ENCODE results near the gene PGS1. TPM values are rescaled to one million over a fixed set of nuclear protein-coding genes. Genes with fewer than 3 reads are reported as not detected.

Gene PGS1
- total RNA-seq, 4 donors from 2014 or later, result 23.9 to 51.7 (median 34.2) TPM

GRCh38 chr17:78458736-78459335 lies 80.4 kb downstream of the PGS1 start:
- H3K4me1 ChIP-seq, result no peaks in the 10 kb centered on the region
- no peak overlapping the region for H3K27ac ChIP-seq
- no peaks in the 10 kb centered on the region for H3K27me3 ChIP-seq
- TF ChIP-seq POLR2A (IDR thresholded peaks at IDR 0.05) (no peak), POLR2AphosphoS5 (IDR thresholded peaks at IDR 0.05) (no peak), EP300 (IDR thresholded peaks at IDR 0.05) (no peak)
- H3K4me3 ChIP-seq, result no peak overlapping the region
- no peaks in the 10 kb centered on the region for H3K9me3 ChIP-seq
- WGBS, result 91% methylated on average over 33 of the region's 37 CpGs
- no peaks in the 10 kb centered on the region for H3K36me3 ChIP-seq
- no peak for DNase-seq (ENCODE audit: low spot score in 2 of 2)

DNA sequence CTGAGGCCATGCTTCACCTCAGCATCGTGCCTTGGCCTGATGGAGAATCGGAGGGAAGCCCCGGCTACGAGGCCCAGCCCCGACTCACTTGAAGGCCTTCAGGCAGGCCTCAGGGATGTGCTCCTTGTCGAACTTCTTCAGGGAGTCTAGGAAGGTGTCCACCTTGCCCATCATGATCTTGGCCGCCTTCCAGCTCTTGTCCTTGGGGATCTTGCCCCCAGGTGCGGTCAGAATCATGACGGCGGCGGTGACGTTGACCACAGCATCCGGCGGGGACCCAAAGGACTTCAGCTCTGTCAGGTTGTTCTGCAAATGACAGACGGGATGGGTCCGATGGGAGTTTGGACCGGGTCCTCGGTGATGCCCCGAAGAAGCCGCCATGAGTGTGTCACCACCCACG lies 81.2 kb downstream of the PGS1 start:
- no peak overlapping the region for H3K4me3 ChIP-seq
- no peak overlapping the region for H3K27ac ChIP-seq
- H3K36me3 ChIP-seq, result no peaks in the 10 kb centered on the region
- 89% methylated on average over 6 of the region's 21 CpGs for WGBS
- no peak for DNase-seq (ENCODE audit: low spot score in 2 of 2)
- H3K9me3 ChIP-seq, result no peaks in the 10 kb centered on the region
- H3K4me1 ChIP-seq, result no peaks in the 10 kb centered on the region
- no peaks in the 10 kb centered on the region for H3K27me3 ChIP-seq
- TF ChIP-seq, protein P1, sequence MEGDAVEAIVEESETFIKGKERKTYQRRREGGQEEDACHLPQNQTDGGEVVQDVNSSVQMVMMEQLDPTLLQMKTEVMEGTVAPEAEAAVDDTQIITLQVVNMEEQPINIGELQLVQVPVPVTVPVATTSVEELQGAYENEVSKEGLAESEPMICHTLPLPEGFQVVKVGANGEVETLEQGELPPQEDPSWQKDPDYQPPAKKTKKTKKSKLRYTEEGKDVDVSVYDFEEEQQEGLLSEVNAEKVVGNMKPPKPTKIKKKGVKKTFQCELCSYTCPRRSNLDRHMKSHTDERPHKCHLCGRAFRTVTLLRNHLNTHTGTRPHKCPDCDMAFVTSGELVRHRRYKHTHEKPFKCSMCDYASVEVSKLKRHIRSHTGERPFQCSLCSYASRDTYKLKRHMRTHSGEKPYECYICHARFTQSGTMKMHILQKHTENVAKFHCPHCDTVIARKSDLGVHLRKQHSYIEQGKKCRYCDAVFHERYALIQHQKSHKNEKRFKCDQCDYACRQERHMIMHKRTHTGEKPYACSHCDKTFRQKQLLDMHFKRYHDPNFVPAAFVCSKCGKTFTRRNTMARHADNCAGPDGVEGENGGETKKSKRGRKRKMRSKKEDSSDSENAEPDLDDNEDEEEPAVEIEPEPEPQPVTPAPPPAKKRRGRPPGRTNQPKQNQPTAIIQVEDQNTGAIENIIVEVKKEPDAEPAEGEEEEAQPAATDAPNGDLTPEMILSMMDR (IDR thresholded peaks at IDR 0.05), result no peak
- TF ChIP-seq POLR2AphosphoS5 (IDR thresholded peaks at IDR 0.05), result no peak
- no peak for TF ChIP-seq EP300 (IDR thresholded peaks at IDR 0.05)

DNA sequence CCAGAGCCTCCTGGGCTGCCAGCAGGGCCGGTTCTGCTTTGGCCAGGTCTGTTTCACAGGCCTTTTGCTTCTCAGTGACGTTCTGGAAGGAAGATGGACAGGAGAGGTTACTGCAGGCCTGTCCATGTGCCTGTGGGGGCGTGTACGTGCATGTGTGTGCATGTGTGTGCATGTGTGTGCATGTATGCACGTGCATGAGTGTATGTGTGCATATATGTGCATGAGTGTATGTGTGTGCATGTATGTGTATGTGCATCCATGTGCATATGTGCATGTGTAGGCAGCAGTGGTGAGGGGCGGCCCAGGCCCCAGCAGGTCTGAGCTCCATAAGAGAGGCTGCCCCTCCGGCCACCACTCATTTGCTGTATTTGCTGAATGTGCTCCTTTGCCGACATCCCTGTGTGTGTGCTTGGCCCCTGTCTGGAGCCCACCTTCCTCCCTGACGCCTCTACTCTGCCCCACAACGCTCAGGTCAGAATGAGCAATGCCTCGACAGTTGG lies 81.8 kb downstream of the PGS1 start:
- WGBS, result 80% methylated on average over 11 of the region's 11 CpGs
- Histone ChIP-seq H3K27ac (no peak overlapping the region), H3K4me1 (no peaks in the 10 kb centered on the region), H3K36me3 (no peaks in the 10 kb centered on the region), H3K27me3 (no peaks in the 10 kb centered on the region), H3K4me3 (no peak overlapping the region), H3K9me3 (no peaks in the 10 kb centered on the region)
- no peak for DNase-seq (ENCODE audit: low spot score in 2 of 2)
- TF ChIP-seq, protein P1 (IDR thresholded peaks at IDR 0.05), result no peak
- TF ChIP-seq POLR2A (IDR thresholded peaks at IDR 0.05), result no peak
- no peak for TF ChIP-seq EP300 (IDR thresholded peaks at IDR 0.05)
- TF ChIP-seq POLR2AphosphoS5 (IDR thresholded peaks at IDR 0.05), result no peak

GRCh38 chr17:78460951-78461798 lies 82.7 kb downstream of the PGS1 start:
- no peak for DNase-seq (ENCODE audit: low spot score in 2 of 2)
- Histone ChIP-seq H3K4me3 (no peak overlapping the region), H3K9me3 (no peaks in the 10 kb centered on the region), H3K36me3 (no peaks in the 10 kb centered on the region), H3K4me1 (no peaks in the 10 kb centered on the region), H3K27me3 (no peaks in the 10 kb centered on the region), H3K27ac (no peak overlapping the region)
- TF ChIP-seq POLR2AphosphoS5 (IDR thresholded peaks at IDR 0.05) (no peak), EP300 (IDR thresholded peaks at IDR 0.05) (no peak), POLR2A (IDR thresholded peaks at IDR 0.05) (no peak)
- TF ChIP-seq, protein P1 (IDR thresholded peaks at IDR 0.05), result no peak
- WGBS, result 87% methylated on average over 33 of the region's 34 CpGs

- DNase-seq (ENCODE audit: low spot score in 2 of 2), result no peak
- TF ChIP-seq, protein P1 (IDR thresholded peaks at IDR 0.05), result no peak
- no peak for TF ChIP-seq EP300 (IDR thresholded peaks at IDR 0.05)
- TF ChIP-seq POLR2AphosphoS5 (IDR thresholded peaks at IDR 0.05), result no peak
- TF ChIP-seq POLR2A (IDR thresholded peaks at IDR 0.05), result no peak
- WGBS, result 75% methylated on average over 6 of the region's 6 CpGs
- Histone ChIP-seq H3K9me3 (no peaks in the 10 kb centered on the region), H3K36me3 (no peaks in the 10 kb centered on the region), H3K27ac (no peak overlapping the region), H3K27me3 (no peaks in the 10 kb centered on the region), H3K4me1 (no peaks in the 10 kb centered on the region), H3K4me3 (no peak overlapping the region)
Observed at GRCh38 chr17:78461799-78462053, 83.3 kb downstream of the PGS1 start.
